Measurements from ENCODE around the gene SSRP1. TPM values are rescaled to one million over a fixed set of nuclear protein-coding genes. Genes with fewer than 3 reads are reported as not detected.
A peak's percentile ranks its signal among the peaks of the same experiment; 100 is the strongest.

The SSRP1 gene
- total and polyA plus RNA-seq, 8 donors = 20.5 to 61.9 (median 42.7) TPM

DNA sequence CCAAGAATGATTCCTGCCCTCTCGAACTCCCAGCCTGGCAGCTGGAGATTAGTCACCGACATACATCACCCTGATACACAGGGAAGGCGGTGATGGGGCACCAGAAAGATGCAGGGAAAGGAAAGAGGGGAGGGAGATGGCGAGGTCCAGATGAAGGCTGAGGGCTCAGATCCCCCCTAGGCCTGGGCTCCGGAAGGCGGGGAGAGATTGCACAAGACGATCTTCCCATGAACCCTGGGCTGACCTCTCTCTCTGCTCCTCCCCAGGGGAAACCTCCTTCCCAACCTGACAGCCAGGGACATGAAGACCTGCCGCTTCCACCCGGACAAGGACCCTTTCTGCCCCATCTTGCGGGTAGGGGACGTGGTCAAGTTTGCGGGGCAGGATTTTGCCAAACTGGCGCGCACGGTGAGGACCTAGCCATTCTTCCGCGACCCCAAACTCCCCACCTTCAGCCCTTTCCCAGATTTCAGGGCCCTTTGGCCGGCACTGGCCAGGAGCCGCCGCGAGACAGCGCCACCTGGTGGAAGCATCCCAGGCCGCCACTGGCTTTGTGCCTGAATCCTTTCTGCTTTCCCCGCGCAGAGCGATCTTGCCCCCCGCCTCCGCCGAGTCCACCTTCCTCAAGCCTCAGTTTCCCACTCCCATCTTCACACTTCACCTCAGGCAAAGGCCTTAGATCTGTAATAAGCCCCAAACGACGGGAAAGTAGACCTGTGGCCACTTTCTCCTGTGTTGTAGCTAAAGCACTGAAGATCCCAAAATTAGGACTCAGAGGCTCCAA is 14.0 kb upstream of the SSRP1 start:
- peaks cover 0 to 5% (median 5%) of the 10 kb centered on the region in 3 donors for H3K4me1 ChIP-seq
- H3K27me3 ChIP-seq = no peaks in the 10 kb centered on the region
- no peak overlapping the region for H3K4me3 ChIP-seq
- ATAC-seq = peak; percentile 57 to 75 (median 74)
- FAIRE-seq = no peak
- peak in 5 of 6 donors; percentile 39 to 93 (median 69) for DNase-seq
- intact Hi-C loops (cut with DNase I) = loop anchor here in 2 of 3 donors (5.0 to 10.0 kb wide), 5 partner anchors 55 to 295 kb away; partner anchors contain the start of gene YPEL4 (in 1 of the 2)
- H3K36me3 ChIP-seq = no peaks in the 10 kb centered on the region
- TF ChIP-seq, protein P1, sequence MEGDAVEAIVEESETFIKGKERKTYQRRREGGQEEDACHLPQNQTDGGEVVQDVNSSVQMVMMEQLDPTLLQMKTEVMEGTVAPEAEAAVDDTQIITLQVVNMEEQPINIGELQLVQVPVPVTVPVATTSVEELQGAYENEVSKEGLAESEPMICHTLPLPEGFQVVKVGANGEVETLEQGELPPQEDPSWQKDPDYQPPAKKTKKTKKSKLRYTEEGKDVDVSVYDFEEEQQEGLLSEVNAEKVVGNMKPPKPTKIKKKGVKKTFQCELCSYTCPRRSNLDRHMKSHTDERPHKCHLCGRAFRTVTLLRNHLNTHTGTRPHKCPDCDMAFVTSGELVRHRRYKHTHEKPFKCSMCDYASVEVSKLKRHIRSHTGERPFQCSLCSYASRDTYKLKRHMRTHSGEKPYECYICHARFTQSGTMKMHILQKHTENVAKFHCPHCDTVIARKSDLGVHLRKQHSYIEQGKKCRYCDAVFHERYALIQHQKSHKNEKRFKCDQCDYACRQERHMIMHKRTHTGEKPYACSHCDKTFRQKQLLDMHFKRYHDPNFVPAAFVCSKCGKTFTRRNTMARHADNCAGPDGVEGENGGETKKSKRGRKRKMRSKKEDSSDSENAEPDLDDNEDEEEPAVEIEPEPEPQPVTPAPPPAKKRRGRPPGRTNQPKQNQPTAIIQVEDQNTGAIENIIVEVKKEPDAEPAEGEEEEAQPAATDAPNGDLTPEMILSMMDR (IDR thresholded peaks at IDR 0.05) = peak; percentile 88 to 93 (median 88)
- H3K27ac ChIP-seq = no peak overlapping the region
- WGBS, 2 donors = 20 to 26% methylated on average over 31 of the region's 31 CpGs
- no peaks in the 10 kb centered on the region for H3K9me3 ChIP-seq

DNA sequence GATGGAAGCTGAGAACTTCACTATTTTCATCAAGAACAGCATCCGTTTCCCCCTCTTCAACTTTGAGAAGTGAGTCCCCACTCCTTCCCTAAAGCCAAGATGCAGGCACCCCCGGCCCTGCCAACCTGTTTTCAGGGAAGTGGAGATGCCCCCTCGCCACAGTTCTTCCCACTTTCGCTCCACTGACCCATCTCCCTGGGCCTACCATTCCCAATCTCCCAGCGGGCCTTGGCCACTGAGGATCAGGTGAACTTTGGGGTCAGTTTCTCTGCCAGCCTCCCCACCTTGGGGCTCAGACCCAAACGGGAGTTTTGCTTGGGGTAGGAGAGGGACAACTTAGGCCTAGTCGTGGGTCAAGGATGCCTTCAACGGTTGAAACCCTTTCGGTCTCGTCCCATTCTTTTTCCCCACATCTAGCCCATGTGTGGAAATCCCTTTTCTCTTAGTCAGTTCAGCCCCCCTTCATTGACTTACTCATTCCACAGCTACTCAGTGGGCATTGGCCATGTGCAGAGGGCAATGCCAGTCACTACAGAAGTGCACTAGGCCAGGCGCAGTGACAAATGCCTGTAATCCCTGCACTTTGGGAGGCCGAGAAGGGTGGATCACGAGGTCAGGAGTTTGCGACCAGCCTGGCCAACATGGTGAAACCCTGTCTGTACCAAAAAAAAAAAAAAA is 13.1 kb upstream of the SSRP1 start:
- ATAC-seq = no peak
- intact Hi-C loops (cut with DNase I) = loop anchor here in 2 of 3 donors (5.0 to 10.0 kb wide), 5 partner anchors 56 to 296 kb away; partner anchors contain the start of gene YPEL4 (in 1 of the 2)
- 81 to 89% methylated on average over 14 of the region's 14 CpGs for WGBS, 2 donors

DNA sequence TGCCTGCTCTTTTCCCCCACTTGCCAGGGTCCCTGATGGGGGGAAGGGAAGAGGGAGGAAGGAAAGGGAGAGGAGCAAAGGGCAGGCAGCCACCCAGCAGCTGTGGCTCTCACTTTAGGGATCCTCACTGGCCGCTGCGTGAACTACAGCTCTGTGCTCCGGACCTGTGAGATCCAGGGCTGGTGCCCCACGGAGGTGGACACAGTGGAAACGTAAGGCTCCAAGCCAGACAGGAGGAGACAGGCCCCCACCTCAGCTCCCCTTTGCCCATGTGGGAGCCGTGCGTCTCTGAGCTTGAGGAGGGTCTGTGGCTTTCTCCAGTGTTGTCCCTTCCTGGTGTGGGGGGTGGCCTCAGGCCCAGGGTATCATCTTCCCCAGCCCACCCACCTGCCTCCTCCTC is 12.4 kb upstream of the SSRP1 start:
- ATAC-seq (no peak), FAIRE-seq (no peak), DNase-seq (no peak)
- Histone ChIP-seq H3K4me3 (no peak overlapping the region), H3K27me3 (no peaks in the 10 kb centered on the region), H3K4me1 (peaks cover 0 to 5% (median 5%) of the 10 kb centered on the region in 3 donors), H3K36me3 (no peaks in the 10 kb centered on the region), H3K9me3 (no peaks in the 10 kb centered on the region), H3K27ac (no peak overlapping the region)
- 73 to 80% methylated on average over 7 of the region's 7 CpGs for WGBS, 2 donors
- intact Hi-C loops (cut with DNase I) = loop anchor here in 2 of 3 donors (5.0 to 10.0 kb wide), 5 partner anchors 57 to 297 kb away; partner anchors contain the start of gene YPEL4 (in 1 of the 2)
- TF ChIP-seq, protein P1 (IDR thresholded peaks at IDR 0.05) = no peak

More for the DNA sequence above, 13.1 kb upstream of the SSRP1 start:
- H3K27ac ChIP-seq = no peak overlapping the region
- no peaks in the 10 kb centered on the region for H3K36me3 ChIP-seq
- H3K4me1 ChIP-seq = peaks cover 0 to 5% (median 5%) of the 10 kb centered on the region in 3 donors
- no peaks in the 10 kb centered on the region for H3K9me3 ChIP-seq
- TF ChIP-seq, protein P1 (IDR thresholded peaks at IDR 0.05) = no peak
- no peak for FAIRE-seq
- H3K27me3 ChIP-seq = no peaks in the 10 kb centered on the region
- H3K4me3 ChIP-seq = no peak overlapping the region
- no peak for DNase-seq

DNA sequence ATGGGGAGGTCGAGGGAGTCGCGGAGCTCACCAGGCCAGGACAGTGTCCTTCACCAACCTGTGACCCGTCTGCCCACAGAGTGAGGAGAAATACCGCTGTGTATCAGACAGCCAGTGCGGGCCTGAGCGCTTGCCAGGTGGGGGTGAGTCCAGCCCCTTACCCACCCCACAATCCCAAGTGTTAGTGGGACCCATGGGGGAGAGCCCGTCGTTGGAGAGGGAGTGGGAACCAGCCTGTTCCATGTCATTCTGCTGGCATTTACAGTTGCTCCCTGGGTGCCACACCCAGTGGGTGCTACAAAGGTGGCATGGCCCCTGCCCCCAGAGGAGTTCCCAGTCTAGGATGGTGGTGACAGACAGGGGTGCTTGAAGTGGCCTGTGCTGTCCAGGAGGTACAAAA is 11.6 kb upstream of the SSRP1 start:
- no peak for FAIRE-seq
- intact Hi-C loops (cut with DNase I) = loop anchor here in 2 of 3 donors (5.0 to 10.0 kb wide), 5 partner anchors 57 to 297 kb away; partner anchors contain the start of gene YPEL4 (in 1 of the 2)
- 77 to 83% methylated on average over 9 of the region's 9 CpGs for WGBS, 2 donors

More for the DNA sequence above, 11.6 kb upstream of the SSRP1 start:
- H3K27ac ChIP-seq = no peak overlapping the region
- H3K4me3 ChIP-seq = no peak overlapping the region
- no peaks in the 10 kb centered on the region for H3K9me3 ChIP-seq
- no peaks in the 10 kb centered on the region for H3K36me3 ChIP-seq
- H3K27me3 ChIP-seq = no peaks in the 10 kb centered on the region
- H3K4me1 ChIP-seq = peaks cover 0 to 5% (median 5%) of the 10 kb centered on the region in 3 donors
- ATAC-seq (no peak), DNase-seq (no peak)
- TF ChIP-seq, protein P1 (IDR thresholded peaks at IDR 0.05) = no peak

All from pancreas (tissue), 10 donors.